Stimulated activated CD8-positive, alpha-beta memory T cell treated with anti-CD3 and anti-CD28 coated beads, Interleukin-4, amount 100 ng/mL, for 48 hours (primary cell): Measurements from ENCODE around the gene HINT2.

Source experiments
- DNase-seq: peaks from one replicate; pipeline ENCODE4 v3.0.0-alpha.2; 2020

The HINT2 gene

DNA sequence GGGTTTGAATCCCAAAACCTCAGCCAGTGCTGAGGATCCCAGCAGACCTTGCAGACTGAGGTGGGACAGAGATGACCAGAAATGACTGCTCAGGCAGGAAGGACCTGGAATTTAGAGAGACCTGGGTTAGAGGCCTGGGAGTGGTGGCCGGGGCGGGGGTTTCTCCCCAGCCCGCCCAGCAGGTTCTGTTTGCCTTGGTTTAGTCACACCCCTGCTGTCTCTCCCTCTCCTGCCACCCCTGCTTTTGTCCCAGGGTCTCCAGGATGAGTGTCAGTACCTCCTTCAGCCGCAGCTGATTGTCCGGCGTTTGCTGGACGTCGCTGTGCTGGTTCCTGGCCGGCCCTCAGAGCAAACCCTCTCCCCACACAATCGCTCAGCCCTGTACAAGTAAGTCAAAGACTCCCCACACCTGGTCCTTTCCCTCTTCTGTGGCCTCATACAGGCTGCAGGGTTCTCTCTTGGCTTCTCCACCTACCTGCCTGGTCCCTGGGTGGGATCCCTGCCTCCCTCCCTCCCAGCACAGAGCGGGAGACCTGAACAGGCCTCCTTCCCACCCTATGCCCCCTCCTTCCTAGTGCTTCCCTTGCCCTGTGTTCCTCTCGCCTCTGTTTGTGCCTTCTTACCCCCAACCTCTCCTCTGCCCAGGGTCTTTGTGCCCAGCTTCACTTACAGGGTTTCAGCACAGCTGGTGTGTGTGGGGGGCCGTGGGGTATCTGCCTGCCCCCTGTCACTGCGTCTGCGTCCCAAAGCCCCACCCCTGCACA is 26.2 kb upstream of the HINT2 start:
- no peak for DNase-seq

DNA sequence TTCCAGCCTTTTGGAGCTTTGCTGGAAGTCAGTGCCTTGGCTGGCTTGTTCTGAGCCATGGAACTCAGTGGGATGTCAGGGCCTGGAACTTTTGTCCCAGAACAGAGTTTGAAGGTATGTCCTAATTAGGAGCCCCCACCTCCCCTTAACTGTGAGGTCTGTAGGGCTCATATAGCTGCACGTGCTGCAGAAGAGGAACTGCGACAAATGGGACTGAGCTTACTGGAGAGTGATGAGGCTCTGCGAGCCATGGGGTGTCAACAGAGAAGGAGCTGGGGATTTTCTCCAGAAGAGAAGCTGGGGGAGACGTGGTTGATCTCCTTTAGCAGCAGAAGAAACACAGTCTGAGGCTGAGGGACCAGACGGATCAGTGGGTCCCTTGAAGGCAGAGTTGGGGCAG is 25.1 kb upstream of the HINT2 start:
- DNase-seq, result no peak

DNA sequence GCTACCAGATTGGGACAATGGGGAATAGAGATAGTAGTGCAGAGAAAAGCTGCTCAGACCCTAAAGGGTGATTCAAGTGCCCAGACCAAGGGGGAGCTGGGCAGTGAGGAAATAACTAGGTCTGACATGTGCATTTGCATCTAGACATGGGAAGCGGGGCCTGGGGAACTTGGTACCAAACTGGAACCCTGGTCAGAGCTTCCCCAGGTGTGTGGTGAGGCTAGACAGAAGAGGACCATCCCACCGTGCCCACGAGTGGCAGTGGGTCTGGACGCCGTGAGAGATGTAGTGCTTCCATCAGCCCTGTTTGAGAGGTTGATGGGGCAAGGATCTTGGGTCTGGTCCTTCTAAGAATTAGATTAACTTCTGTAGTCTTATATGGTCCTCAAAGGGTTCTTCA is 21.8 kb upstream of the HINT2 start:
- no peak for DNase-seq

DNA sequence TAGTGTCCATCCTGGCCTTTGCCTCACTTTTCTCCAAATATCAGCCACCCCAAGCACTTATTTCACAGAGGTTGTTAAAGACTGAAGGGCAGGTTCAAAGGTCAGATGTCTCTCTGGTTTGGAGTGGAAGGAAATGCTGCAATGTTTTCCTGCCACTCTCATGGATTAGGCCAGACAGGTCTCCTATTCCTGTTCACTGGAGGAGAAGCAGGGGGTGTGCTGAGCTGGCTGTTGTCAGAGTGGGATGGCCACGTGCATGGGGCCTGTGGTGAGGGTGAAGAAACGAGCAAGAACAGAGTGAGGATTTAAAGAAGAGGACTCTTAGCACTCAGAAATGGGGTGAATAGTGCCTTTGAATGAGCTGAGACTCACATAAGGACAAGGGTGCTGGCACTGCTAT is 20.9 kb upstream of the HINT2 start:
- DNase-seq, result no peak

DNA sequence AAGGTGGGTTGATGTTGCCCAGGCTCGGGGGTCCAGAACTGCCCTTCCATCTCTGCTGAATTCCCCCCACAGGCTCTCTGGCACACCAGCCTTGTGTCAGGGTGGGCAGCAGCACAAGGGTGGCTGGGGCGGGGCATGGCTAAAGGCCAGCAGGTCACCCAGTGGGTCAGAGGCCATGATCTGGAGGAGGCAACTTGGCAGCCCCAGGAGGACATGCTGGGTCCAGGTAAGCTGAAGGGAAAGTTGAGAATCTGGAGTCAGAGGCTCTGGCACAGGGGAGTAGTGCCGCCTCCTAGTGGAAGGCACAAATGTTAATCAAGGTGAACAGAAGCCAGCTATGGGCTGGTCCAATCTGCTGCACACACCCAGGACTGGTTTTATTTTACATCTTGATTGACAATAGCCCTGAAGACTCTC is 20.4 kb upstream of the HINT2 start:
- no peak for DNase-seq

DNA sequence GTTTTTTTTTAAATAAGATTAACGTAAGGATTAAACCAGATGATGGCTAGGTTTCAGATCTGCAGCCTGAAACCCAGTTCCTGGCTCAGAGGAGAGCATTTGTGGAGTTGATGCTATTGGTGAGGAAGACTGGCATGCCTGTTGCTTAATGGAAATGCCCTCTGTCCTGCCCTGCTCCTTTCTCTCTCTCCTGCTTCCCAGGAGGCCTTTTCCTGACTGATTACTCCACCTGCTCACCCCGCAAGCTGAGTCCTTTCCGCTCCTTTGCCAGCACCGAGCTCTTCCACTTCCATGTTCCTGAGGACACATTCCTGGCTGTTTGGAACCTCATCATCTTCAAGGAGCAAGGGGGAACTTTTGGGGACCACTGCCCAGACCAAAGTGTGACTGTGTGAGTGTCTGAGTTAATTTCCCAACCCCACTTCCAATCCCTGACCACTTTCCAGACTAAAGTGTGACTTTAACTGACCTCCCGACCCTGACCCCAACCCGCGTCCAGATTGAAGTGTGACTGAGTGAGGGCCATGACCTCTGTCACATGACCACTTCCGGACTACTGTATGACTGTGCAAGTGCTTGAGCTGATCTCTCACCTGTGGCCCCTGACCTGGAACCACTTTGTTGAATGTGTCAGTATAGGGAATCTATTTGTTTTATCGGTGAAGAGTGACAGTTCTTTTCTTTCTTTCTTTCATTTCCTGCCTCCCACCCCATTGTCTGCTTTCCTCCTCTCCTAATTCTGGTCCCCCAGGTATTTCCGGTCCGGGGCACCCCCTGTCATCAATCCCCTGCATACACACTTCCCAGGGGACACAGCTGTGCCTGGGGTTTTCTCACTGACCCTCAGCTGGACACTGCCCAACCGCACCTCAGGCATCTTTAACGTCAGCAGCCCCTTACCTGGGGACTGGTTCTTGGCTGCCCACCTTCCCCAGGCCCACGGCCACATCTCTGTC is 19.7 kb upstream of the HINT2 start:
- no peak for DNase-seq

DNA sequence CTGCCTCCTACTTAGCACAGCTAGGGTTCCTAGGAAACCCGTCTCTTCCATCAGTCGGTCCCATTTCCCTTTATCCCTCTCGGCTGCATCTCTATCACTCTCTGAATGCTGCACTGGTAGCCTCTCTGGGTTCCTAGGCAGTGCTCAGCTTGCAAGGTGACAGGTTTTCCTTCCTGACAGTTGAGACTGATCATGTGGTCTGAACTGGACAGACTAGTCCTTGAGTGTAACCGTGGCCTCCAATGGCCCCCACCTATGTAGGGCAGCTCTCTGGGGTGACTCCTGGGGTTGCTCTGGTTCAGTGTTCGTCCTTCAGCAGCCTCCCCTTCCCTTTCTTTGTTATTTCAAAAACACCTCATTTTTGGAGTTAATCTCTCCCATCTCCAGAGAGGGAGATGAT is 18.0 kb upstream of the HINT2 start:
- DNase-seq, result no peak

DNA sequence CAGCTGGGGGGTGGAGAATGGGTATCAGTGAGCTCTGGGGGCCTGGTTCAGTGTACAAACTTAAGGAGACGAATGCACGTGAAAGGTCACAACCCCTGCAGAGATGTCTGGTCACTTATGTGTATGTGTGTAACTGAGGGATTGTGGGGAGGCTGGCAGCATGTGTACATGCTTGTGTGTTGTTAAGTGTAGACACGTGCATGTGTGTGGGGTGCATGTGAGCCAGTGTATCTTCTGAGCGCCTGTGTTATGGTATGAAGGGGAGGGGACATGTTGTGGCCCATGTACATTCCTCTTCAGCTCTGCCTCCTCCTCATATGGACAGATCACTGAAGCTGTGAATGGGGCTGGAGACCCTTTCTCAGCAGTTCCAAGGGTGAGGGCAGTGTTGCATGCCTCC is 16.2 kb upstream of the HINT2 start:
- no peak for DNase-seq

DNA sequence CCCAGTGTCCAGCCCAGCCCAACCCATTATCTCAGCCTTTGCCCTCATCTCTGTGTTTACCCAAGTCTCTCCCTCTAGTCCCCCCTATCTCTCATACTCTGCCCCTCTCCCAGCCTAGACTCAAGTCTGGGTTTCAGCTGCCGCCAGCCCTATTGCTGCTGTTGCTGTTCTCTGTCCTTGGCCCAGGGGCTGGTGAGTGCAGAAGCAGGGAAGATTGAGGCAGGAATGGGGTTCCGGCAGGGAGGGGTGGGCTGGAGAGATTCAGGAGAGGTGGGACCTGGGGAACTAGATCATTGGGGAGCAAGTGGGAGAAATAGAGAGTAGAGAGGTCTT is 14.9 kb upstream of the HINT2 start:
- DNase-seq, result no peak

DNA sequence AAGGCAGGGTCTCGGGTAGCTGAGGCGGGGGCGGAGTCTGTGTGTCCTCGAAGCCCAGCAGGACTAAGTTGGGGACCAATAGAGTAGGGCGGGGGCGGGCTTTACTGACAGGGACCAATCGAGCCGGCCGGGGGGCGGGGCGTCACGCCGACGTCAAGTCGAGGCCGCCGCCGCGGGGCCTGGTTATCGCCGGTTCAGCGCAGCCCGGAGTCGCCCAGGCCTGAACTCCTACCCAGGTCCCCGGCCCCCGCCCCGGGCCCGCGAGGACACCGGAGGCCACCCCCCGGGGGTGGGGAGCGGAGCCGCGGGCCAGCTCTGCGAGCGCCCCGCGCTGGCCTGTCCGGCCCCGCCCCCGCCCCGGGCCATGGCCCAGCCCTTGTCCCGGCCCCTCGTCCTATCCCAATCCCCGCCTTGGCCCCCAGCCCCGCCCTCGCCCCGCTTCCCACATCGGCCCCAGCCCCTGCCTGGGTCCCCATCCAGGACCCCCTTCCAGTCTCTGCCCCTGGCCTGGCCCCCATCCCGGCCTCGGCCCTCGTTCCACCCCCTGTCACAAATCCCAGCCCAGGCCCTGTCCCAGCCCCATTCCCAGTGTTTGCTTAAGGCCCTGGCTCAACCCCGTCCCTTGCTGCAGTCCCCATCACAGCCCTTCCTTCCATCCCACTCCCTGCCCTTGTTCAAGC is 14.4 kb upstream of the HINT2 start, which contains the start of gene TMEM8B:
TMEM8B (plus strand) TSS at position 145 of the 680 bp plus-strand sequence; CDS start at position 365, 220 bp downstream.
- peak; percentile 97 for DNase-seq

DNA sequence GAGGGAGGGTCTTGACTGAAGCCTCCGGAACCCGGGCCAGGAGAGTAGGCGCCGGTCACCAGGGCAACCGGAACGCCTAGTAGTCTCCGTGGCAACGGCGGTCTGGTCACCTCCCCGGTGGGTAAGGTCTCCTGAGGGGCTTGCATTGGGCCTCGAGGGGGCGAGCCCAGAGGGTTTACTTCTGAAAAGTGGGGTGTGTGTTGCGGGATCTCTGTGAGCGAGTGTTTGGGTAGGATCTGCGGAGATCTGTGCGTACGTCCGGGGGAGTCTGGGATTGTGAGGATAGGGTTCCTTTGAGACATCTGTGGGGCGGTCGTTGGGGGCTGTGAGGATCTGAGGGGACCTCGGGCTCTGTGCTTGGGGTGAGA is 13.9 kb upstream of the HINT2 start, which contains the start of gene FAM221B:
FAM221B (minus strand) TSS at position 17 of the 368 bp plus-strand sequence. CDS start 2,571 bp downstream, outside the sequence.
- peak; percentile 56 for DNase-seq

DNA sequence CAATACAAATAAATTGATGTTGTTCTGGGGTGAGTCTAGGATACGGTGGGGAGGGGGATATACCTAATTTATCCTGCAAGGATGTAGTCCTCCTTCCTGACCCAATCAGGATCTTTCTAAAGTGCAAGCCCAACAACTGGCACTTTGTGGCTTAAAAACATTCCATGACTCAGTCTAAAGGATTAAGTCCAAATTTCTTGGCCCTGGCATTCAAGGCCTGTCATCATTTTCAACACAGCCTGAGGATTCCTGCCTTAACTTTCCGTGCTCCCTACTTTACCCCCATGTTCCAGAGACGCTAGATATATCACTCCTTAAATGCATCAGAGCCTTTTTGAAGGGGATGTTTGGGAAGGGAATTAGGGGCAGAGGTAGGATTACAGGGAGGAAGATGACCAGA is 12.6 kb upstream of the HINT2 start:
- DNase-seq, result no peak

DNA sequence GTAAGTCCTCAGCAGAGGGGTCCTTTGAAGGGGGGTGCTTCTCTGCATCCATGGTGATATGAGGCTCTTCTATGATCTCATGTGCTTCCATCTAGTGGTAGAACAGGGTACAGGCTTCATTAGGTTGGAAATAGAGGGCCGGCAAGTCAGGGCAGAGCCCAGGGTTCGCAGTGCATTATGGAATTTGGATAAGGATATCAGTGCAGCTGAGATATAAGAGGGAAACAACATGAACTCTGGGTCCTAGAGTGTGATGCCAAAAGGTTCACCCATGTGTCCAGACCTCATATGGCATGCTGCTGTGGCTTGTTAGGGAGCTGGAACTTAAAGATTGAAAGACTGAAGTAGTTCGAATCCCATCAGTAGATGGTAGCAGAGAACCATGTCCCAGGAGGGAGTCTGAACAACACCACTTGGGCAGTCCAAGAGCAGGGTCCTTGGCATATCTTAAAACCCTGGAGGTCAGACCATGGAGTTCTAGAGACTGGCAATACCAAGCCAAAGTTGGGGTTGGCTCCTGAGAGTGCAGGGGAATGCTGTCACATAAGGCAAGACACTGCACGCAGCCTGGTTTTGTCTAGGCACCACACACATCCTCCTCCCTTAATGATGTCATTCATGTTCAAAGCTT is 11.3 kb upstream of the HINT2 start:
- peak; percentile 42 for DNase-seq

DNA sequence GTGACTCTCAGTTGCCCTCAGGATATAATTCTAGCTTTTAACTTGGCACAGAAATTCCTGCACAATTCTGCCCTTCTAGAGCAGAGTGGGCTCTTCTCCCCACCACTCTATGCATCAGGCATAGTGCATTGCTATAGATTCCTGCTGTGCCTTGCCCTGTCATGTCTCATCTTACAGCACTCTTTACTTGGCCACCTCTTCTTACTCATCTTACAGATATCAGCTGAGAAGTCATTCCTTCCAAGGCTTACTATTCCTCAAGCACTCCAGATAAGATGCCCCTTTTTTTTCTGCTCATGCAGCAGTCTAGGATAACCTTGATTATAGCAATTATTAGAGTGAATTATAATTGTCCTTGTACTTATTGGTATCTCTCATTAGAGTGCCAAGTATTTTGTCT is 8.1 kb upstream of the HINT2 start:
- DNase-seq, result no peak

DNA sequence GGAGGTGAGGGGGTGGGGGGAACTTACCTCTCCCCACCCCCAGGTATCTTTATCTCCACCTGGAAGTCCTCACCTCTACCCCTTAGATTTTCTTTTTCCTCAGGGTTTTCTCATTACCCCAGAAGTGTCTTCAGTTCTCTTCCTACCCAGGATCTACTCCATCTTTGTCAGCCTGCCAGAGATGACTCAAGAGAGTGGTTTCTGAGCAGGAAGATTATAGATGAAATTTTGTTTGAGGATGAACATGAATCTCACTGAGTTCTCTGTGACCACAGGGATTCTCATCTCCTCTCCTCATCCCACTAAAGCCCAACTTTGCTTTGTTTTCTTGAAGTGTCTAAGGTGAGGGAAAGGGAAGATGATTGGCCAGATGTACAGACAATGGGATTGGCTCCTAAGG is 5.2 kb upstream of the HINT2 start:
- no peak for DNase-seq

DNA sequence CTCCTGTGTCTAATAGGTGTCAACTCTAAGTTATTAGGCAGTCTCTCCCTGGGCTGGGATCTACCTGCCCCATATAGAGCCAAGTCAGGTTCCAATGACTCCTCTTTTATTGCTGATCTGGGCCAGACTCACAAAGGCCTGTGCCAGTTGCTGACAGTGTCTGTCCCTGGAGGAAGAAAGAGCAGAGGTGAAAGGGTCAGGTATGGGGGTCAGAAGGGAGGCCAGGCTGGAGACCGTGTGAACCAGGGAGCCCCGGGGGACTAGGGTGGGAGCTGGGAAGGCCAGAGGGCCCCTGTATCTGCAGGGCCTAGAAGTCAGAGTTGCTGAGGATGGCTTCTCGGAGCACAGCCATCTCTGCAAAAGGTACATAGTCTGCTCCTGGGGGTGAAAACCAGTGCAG is 3.5 kb upstream of the HINT2 start:
- no peak for DNase-seq

DNA sequence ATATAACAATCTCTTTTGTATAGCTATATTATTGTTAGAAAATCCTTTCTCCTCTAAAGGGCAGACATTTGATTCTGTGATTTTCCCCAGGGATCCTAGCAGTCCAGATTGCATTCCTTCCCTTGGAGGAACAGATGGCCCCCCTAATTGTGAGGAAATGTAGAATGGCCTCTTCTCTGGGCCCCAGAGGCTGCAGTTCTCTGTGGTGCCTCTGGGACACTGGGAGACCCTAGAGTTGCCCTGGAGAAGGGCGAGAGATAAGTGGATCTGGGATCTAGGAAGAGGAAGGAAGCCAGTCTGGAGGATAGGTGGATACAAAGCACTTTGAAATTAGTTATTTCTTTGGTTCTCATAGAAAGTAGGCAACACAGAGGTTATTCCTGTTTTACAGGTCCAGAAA is 1.9 kb upstream of the HINT2 start:
- no peak for DNase-seq

DNA sequence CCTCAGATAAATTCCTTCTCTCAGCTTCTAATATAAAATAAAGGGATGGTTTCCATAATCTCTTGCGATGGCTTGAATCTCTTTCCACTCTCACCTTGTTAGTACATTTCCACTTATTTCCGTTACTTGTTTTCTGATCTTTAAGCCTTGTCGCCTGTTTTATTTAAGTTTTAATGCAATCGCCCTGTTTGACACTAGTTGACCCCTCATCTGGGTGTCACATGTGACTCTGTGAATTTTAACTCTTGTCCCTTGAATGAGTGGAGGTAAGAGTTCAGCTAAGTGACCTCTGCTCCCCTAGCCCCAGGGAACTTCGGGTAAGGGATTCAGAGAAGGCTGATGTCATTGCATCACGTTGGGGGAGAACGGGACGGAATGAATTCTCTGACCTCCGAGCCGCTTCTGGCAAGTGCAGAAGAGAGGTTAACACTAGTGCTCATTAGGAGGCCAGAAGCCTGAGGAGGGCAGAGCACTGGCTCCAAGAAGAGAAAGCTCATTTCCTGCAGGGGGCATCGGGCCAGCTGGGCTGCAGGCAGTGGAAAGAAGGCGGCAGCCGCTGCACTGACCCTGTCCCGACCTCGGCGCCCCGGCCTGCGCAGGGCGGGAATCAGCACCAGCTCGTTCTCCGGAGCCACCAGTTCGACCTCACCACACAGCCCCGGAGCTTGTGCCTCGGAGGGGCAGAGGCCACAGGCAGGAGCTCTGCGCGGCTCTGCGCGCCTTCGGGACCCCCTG is 569 bp downstream of the HINT2 start:
- peak; percentile 61 for DNase-seq

DNA sequence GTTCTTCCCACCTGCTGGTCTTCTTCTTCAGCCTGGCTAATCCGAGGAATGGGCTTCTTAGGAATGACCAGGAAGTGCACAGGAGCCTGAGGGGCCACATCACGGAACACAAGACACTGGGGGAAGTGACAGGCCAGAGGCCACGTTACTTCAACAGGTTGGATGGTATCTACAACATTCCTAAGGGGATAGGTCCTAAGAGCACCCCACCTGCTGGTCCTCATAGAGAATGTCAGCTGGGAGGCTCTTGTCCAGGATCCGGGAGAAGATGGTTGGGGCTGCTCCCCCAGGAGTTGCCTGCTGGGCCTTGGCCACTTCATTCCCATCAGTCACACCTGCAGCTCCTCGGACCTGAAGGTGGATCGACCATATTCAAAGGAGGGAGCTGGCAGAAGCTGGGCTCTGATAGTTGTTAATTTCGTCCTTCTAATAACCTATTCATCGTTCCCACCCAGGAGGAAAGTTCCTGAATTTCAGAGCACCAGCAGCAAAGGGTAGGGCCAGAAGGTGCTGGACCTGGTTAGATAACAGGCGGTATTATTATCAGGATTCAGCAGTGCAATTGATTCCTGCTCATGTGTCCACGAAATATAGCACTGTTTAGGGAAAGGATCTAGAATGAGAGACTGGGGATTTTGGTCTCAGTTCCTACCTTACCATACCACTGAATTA is 1.3 kb downstream of the HINT2 start:
- DNase-seq, result no peak

DNA sequence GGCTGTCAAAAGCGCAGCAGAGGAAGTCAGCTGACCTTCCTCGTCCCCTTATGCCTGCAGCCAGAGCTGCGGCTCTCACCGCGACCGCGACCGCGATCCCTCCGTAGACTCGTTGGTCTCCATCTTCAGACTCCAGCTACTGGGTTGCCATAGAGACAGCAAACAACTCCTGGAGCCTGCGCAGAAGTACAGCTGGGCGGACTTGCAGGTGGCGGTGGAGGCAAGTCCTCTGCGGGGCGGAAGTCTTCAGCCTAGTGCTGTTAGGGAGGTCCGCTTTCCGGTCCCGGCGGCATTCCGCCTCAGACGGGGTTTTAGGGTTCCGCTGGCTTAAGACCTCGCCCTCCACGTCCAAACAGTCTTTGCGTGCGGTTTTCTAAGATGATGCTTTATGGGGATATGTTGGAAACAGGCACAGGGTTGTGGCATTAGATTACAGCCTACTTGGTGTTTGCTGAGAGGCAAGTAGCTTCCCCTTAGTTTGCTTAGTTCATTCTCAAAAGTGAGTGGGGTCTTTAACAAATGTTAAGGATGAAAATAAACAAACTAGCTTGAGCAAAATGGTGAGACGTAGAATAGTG is 2.7 kb downstream of the HINT2 start, which contains the start of gene SPAG8:
SPAG8 (minus strand) TSS at position 238 of the 578 bp plus-strand sequence; CDS start at position 123, 115 bp downstream.
- DNase-seq, result peak; percentile 94

DNA sequence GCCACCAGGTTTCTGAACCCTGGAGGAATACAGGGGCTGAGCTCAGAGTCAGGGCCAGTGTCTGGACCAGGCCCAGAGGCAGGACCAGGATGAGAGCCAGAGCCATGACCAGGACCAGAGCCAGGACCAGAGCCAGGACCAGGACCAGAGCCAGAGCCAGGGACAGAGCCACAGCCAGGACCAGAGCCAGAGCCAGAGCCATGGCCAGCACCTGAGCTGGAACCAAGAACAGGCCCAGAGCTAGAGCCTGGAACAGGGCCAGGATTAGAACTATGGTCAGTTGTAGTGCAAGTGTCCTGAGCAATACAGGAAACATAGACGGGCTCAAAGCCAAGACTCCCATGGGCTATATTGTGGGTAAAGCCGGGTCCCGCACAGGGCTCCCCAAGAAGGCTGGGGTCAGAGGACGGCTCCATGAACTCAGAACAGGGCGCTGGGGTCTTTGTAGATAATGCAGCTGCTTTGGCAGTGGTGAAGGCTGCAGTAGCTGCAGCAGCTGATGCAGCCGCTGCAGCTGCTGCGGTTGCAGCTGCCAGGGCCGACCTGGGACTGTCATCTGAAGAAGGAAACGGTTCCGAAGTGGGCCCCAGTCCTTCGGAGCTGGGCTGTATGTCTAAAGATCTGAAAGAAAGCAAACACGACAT is 3.3 kb downstream of the HINT2 start:
- DNase-seq, result no peak
